NCI-H2029 (cell line): Measurements from ENCODE around the gene SERGEF.

ENCODE experiments used
- DNase-seq: peaks from one replicate; lab custom pipeline; 2025; lab: John Stamatoyannopoulos, UW

SERGEF gene

GRCh38 chr11:17771841-17772401 lies 240.9 kb downstream of the SERGEF start:
- DNase-seq, result no peak

GRCh38 chr11:17771415-17771814 lies 241.4 kb downstream of the SERGEF start:
- no peak for DNase-seq

- DNase-seq, result no peak
Measured at GRCh38 chr11:17770917-17771316, 241.9 kb downstream of the SERGEF start.

- peak; percentile 52 for DNase-seq
Measured at GRCh38 chr11:17770048-17770652, 242.7 kb downstream of the SERGEF start.

GRCh38 chr11:17769218-17769617 lies 243.6 kb downstream of the SERGEF start:
- no peak for DNase-seq

- no peak for DNase-seq
Measured at GRCh38 chr11:17768547-17768946, 244.3 kb downstream of the SERGEF start.

- DNase-seq, result no peak
Measured at GRCh38 chr11:17767914-17768313, 244.9 kb downstream of the SERGEF start.

- no peak for DNase-seq
Measured at GRCh38 chr11:17767301-17767885, 245.5 kb downstream of the SERGEF start.

- DNase-seq, result no peak
Measured at GRCh38 chr11:17766590-17766989, 246.3 kb downstream of the SERGEF start.

GRCh38 chr11:17766073-17766359 lies 246.8 kb downstream of the SERGEF start:
- no peak for DNase-seq

GRCh38 chr11:17765356-17766072 lies 247.3 kb downstream of the SERGEF start:
- no peak for DNase-seq

- DNase-seq, result no peak
Measured at GRCh38 chr11:17764446-17765218, 248.2 kb downstream of the SERGEF start.

GRCh38 chr11:17763703-17764102 lies 249.1 kb downstream of the SERGEF start:
- no peak for DNase-seq

GRCh38 chr11:17763244-17763643 lies 249.6 kb downstream of the SERGEF start:
- DNase-seq, result no peak

GRCh38 chr11:17762309-17762974 lies 250.4 kb downstream of the SERGEF start:
- no peak for DNase-seq

GRCh38 chr11:17760102-17761029 lies 252.5 kb downstream of the SERGEF start:
- peak; percentile 84 for DNase-seq

GRCh38 chr11:17755891-17756290 lies 257.0 kb downstream of the SERGEF start:
- no peak for DNase-seq

- DNase-seq, result no peak
Measured at GRCh38 chr11:17753641-17754040, 259.2 kb downstream of the SERGEF start.

- no peak for DNase-seq
Measured at GRCh38 chr11:17753153-17753552, 259.7 kb downstream of the SERGEF start.

- no peak for DNase-seq
Measured at GRCh38 chr11:17752144-17752543, 260.7 kb downstream of the SERGEF start.

GRCh38 chr11:17751558-17751957 lies 261.3 kb downstream of the SERGEF start:
- no peak for DNase-seq
